ENCODE measurements around the gene PNLDC1.

DNA sequence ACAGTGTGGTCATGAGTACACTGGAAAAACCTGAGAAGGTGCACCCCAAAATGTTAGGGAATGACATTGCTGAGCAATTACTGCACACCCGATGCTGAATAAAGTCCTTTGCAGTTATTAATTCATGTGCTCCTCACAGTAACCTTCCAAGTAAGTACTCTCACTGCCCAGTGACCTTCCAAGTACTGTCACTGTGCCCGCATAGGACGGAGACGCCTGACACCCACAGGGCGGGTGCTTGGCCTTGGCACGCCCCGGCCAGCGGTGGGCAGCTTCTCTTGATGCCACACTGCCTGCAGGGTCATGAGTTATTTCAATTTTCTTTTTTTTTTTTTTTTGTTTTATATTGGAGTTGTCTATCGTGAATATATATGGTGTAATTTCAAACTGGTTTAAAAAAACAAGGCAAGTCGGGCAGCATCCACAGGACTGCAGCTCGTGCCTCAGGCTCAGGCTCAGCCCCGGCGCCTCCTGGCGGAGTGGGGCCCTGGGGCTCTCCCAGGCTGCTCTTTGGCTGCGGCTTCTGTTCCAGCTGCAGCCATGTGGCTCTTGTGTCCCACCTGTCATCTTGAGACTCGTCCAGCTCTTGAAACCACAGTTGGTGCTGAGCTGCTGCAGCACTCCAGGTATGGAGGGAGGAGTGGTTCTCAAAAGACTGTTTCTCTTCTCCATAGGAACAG, 27.0 kb downstream of the PNLDC1 start:
- TF ChIP-seq CTCF (IDR thresholded peaks at IDR 0.05; ENCODE audit: poor library complexity): no peak
- no peak for TF ChIP-seq EZH2phosphoT487 (IDR thresholded peaks at IDR 0.05; ENCODE audit: low read depth, severe bottlenecking, unreplicated experiment)
- TF ChIP-seq EZH2 (IDR thresholded peaks at IDR 0.05; ENCODE audit: borderline replicate concordance): no peak

Data from hepatocyte (in vitro differentiated cells).